Ovary (tissue), 9 donors: Measurements from ENCODE around the gene MAPRE3. TPM values are rescaled to one million over a fixed set of nuclear protein-coding genes. Genes with fewer than 3 reads are reported as not detected.

Experiments used
- DNase-seq, 5 donors: peaks; one replicate each; pipeline ENCODE4 v3.0.0-alpha.2; 2019 to 2020
- H3K27ac ChIP-seq, 2 donors: fragments of 200-600 bp; one replicate each; pipeline versions ENCODE4 v1.5.1 to v1.8.0; 2019 to 2022
- H3K27me3 ChIP-seq: fragments of 200-600 bp; one replicate; pipeline ENCODE4 v1.8.0; 2022
- H3K36me3 ChIP-seq: fragments of 200-600 bp; sonication (generic); one replicate; pipeline ENCODE4 v1.5.1; 2019
- H3K4me1 ChIP-seq: one replicate; pipeline ENCODE4 v1.8.1; 2013; ENCODE audit warnings: mild to moderate bottlenecking, moderate library complexity; ENCODE audit not compliant: insufficient read depth
- H3K4me3 ChIP-seq: fragments of 200-600 bp; sonication (generic); one replicate; pipeline ENCODE4 v1.5.1; 2017
- H3K9me3 ChIP-seq, 2 donors: fragments of 200-600 bp in 1 of 2; sonication (generic) in 1 of 2; one replicate each; pipeline versions ENCODE4 v1.5.1 to v1.8.1; 2013 to 2019; ENCODE audit warnings: mild to moderate bottlenecking in 1 of 2, moderate library complexity in 1 of 2
- CTCF ChIP-seq, 3 donors: fragments of 450-650 bp in 2 of 3; fragments of 200-600 bp in 1 of 3; IDR thresholded peaks; one replicate each; pipeline versions ENCODE4 v1.5.1 to v1.8.0; 2016 to 2022; ENCODE audit warnings: antibody characterized with exemption in 3 of 3, mild to moderate bottlenecking in 1 of 3
- EP300 ChIP-seq: sonication (generic); formaldehyde crosslinking; IDR thresholded peaks from one replicate; pipeline ENCODE4 v1.6.1; 2017; ENCODE audit warnings: antibody characterized with exemption
- POLR2A ChIP-seq: fragments of 450-650 bp; IDR thresholded peaks from one replicate; pipeline ENCODE4 v1.6.1; 2017; ENCODE audit warnings: antibody characterized with exemption, mild to moderate bottlenecking, moderate library complexity
- WGBS, 3 donors: extraction: QIAGEN DNeasy Blood & Tissue Kit in 1 of 3; methylation state at CpG; one replicate each; pipeline versions ENCODE4 v1.1.5 to v1.1.7; 2013 to 2017; 5-methylcytosine and 5-hydroxymethylcytosine counted together
- intact Hi-C, 4 donors: fragments of 100-400 bp; cut with DNase I; formaldehyde crosslinking; loops; one replicate each; pipeline versions ENCODE4 v1.11.0 to v1.15.1; 2022 to 2023
- polyA plus RNA-seq, 2 donors: library from polyadenylated mRNA; stranded (reverse); fragments of 200-250 nt in 1 of 2; fragments of 350-450 nt in 1 of 2; fragmentation: Illumina TruSeq in 1 of 2; extraction: RNeasy Lipid Tissue Mini Kit (QIAGEN cat#74804) in 1 of 2; gene quantifications; one replicate each; pipeline ENCODE4 v1.2.3, GENCODE V29; 2013 to 2014
- total RNA-seq, 7 donors: library from RNA; depleted of rRNA in 2 of 7; stranded (reverse); fragments of >200 nt in 2 of 7; fragmentation: NEBNext Ultra II Directional in 3 of 7; extraction: Animal tissue kit (Norgen Biotek cat#: 25700) in 3 of 7; gene quantifications; one replicate each; pipeline versions ENCODE4 v1.1.0 to v1.2.4, GENCODE V29; 2016 to 2023
- donor health status: DM: no; HTN: no; CAD: no; lungs with moderate emphysema.
- donor health status: DM: no; HTN: no; CAD: no.
- donor health status: Bipolar disorder and iron deficiency.
- donor health status: DM: yes; HTN: yes; CAD: no.
- donor health status: DM: no; HTN: no; CAD: no.
- donor health status: DM: yes; HTN: yes; CAD: no.

MAPRE3 gene
- total and polyA plus RNA-seq, 9 donors, result 23.8 to 51.8 (median 34.3) TPM

- H3K4me3 ChIP-seq, result no peak overlapping the region
- H3K36me3 ChIP-seq, result no peaks in the 10 kb centered on the region
- no peaks in the 10 kb centered on the region for H3K9me3 ChIP-seq
- 70 to 78% (median 76%) methylated on average over 4 of the region's 4 CpGs for WGBS, 3 donors
- intact Hi-C loops, result loop anchor here in 1 of 4 donors (10.0 kb wide), 1 partner anchor 332 kb away; the partner anchor contains the start of gene TRIM54
- TF ChIP-seq EP300, result no peak
- H3K27me3 ChIP-seq, result no peaks in the 10 kb centered on the region
- no peak overlapping the region for H3K27ac ChIP-seq
- H3K4me1 ChIP-seq, result no peaks in the 10 kb centered on the region
- DNase-seq, result no peak
Measured at GRCh38 chr2:26952374-26952773, 18.1 kb upstream of the MAPRE3 start.

- H3K9me3 ChIP-seq, result no peaks in the 10 kb centered on the region
- WGBS, 3 donors, result 80 to 85% (median 84%) methylated on average over 4 of the region's 4 CpGs
- intact Hi-C loops, result loop anchor here in 1 of 4 donors (10.0 kb wide), 1 partner anchor 331 kb away; the partner anchor contains the start of gene TRIM54
- H3K4me3 ChIP-seq, result no peak overlapping the region
- TF ChIP-seq POLR2A, result no peak
- no peak for TF ChIP-seq CTCF (IDR thresholded peaks at IDR 0.05)
- no peak for TF ChIP-seq EP300
- no peaks in the 10 kb centered on the region for H3K27me3 ChIP-seq
- no peak overlapping the region for H3K27ac ChIP-seq
- H3K36me3 ChIP-seq, result no peaks in the 10 kb centered on the region
- H3K4me1 ChIP-seq, result no peaks in the 10 kb centered on the region
- DNase-seq, result no peak
Measured at GRCh38 chr2:26954135-26954534, 16.3 kb upstream of the MAPRE3 start.

GRCh38 chr2:26957041-26957440, 13.4 kb upstream of the MAPRE3 start:
- DNase-seq, result no peak
- 45 to 73% (median 58%) methylated on average over 3 of the region's 3 CpGs for WGBS, 3 donors
- TF ChIP-seq CTCF (IDR thresholded peaks at IDR 0.05), result no peak
- TF ChIP-seq EP300, result no peak
- no peak for TF ChIP-seq POLR2A
- H3K9me3 ChIP-seq, result no peaks in the 10 kb centered on the region
- H3K36me3 ChIP-seq, result no peaks in the 10 kb centered on the region
- H3K27me3 ChIP-seq, result no peaks in the 10 kb centered on the region
- H3K4me1 ChIP-seq, result no peaks in the 10 kb centered on the region
- no peak overlapping the region for H3K4me3 ChIP-seq
- H3K27ac ChIP-seq, result no peak overlapping the region
- intact Hi-C loops, result loop anchor here in 1 of 4 donors (10.0 kb wide), 1 partner anchor 328 kb away; the partner anchor contains the start of gene TRIM54

GRCh38 chr2:26957534-26957933, 12.9 kb upstream of the MAPRE3 start:
- no peak overlapping the region for H3K27ac ChIP-seq
- intact Hi-C loops, result loop anchor here in 1 of 4 donors (10.0 kb wide), 1 partner anchor 327 kb away; the partner anchor contains the start of gene TRIM54
- no peaks in the 10 kb centered on the region for H3K4me1 ChIP-seq
- H3K36me3 ChIP-seq, result no peaks in the 10 kb centered on the region
- no peaks in the 10 kb centered on the region for H3K9me3 ChIP-seq
- H3K4me3 ChIP-seq, result no peak overlapping the region
- no peak for TF ChIP-seq POLR2A
- no peak for TF ChIP-seq EP300
- no peak for TF ChIP-seq CTCF (IDR thresholded peaks at IDR 0.05)
- 43 to 52% (median 52%) methylated on average over 3 of the region's 3 CpGs for WGBS, 3 donors
- no peak for DNase-seq
- no peaks in the 10 kb centered on the region for H3K27me3 ChIP-seq

GRCh38 chr2:26959331-26959730, 11.1 kb upstream of the MAPRE3 start:
- Histone ChIP-seq H3K27ac (no peak overlapping the region), H3K27me3 (no peaks in the 10 kb centered on the region), H3K36me3 (no peaks in the 10 kb centered on the region), H3K4me3 (no peak overlapping the region), H3K4me1 (no peaks in the 10 kb centered on the region), H3K9me3 (no peaks in the 10 kb centered on the region)
- WGBS, 3 donors, result 93 to 95% (median 93%) methylated on average over 2 of the region's 2 CpGs
- no peak for TF ChIP-seq EP300
- no peak for TF ChIP-seq POLR2A
- no peak for TF ChIP-seq CTCF (IDR thresholded peaks at IDR 0.05)
- DNase-seq, result no peak
- intact Hi-C loops, result loop anchor here in 2 of 4 donors (1.0 to 10.0 kb wide), 2 partner anchors 8 to 325 kb away; partner anchors contain the start of gene TRIM54 (in 1 of the 2)
